Measurements from ENCODE around the gene CYFIP1. TPM values are rescaled to one million over a fixed set of nuclear protein-coding genes. Genes with fewer than 3 reads are reported as not detected.

Gene CYFIP1
- total RNA-seq, 1 experiment from 2014 or later = 205 TPM

GRCh38 chr15:22960126-22960525 is 20.0 kb downstream of the CYFIP1 start:
- Mint-ChIP-seq H3K4me3 (ENCODE audit: unreplicated experiment) (no peak overlapping the region), H3K36me3 (ENCODE audit: insufficient read depth, unreplicated experiment) (peaks cover 7% of the 10 kb centered on the region), H3K27ac (ENCODE audit: unreplicated experiment) (peak overlapping the region; percentile 74), H3K4me1 (ENCODE audit: low read depth, unreplicated experiment) (peaks cover 12% of the 10 kb centered on the region), H3K27me3 (ENCODE audit: insufficient read depth, unreplicated experiment) (no peaks in the 10 kb centered on the region), H3K9me3 (ENCODE audit: unreplicated experiment) (no peaks in the 10 kb centered on the region)
- H3K9me3 ChIP-seq = no peaks in the 10 kb centered on the region
- TF ChIP-seq CTCF (IDR thresholded peaks at IDR 0.05; ENCODE audit: insufficient read depth in 1 of 2, low read depth in 1 of 2, low read length in 1 of 2, severe bottlenecking in 1 of 2, unreplicated experiment in 1 of 2) = no peak
- no peak for DNase-seq
- H3K4me1 ChIP-seq = 0 out of 2 replicates have a peak, but pooled peaks cover 4% of the 10 kb centered on the region
- H3K36me3 ChIP-seq (ENCODE audit: control insufficient read depth, insufficient read depth, low read length) = no peaks in the 10 kb centered on the region; the same call in 1 of the 2 replicates
- no peaks in the 10 kb centered on the region for H3K27me3 ChIP-seq (replicated peaks; ENCODE audit: control insufficient read depth, insufficient read depth, low read length)
- BruUV-seq (replicated peaks) = no TSS peak
- no peak overlapping the region for H3K4me3 ChIP-seq (ENCODE audit: low read depth, low read length)
- POLR2A ChIA-PET = no interaction called here
- CTCF ChIA-PET = interaction anchor here (0.6 kb wide), 1 partner anchor 509 kb away, joined by 3 read pairs; no protein-coding TSS in a partner anchor
- intact Hi-C loops (cut with micrococcal nuclease; ENCODE audit: unreplicated experiment) = no loop called here

- no peaks in the 10 kb centered on the region; the same call in 1 of the 2 replicates for H3K36me3 ChIP-seq (ENCODE audit: control insufficient read depth, insufficient read depth, low read length)
- H3K4me3 ChIP-seq (ENCODE audit: low read depth, low read length) = no peak overlapping the region
- H3K9me3 Mint-ChIP-seq (ENCODE audit: unreplicated experiment) = no peaks in the 10 kb centered on the region
- H3K9me3 ChIP-seq = no peaks in the 10 kb centered on the region
- ChIA-PET CTCF (no interaction called here), POLR2A (no interaction called here)
- BruUV-seq (replicated peaks) = no TSS peak
- no peak for TF ChIP-seq CTCF (IDR thresholded peaks at IDR 0.05; ENCODE audit: insufficient read depth in 1 of 2, low read depth in 1 of 2, low read length in 1 of 2, severe bottlenecking in 1 of 2, unreplicated experiment in 1 of 2)
- intact Hi-C loops (cut with micrococcal nuclease; ENCODE audit: unreplicated experiment) = no loop called here
- H3K27me3 ChIP-seq (replicated peaks; ENCODE audit: control insufficient read depth, insufficient read depth, low read length) = no peaks in the 10 kb centered on the region
- no peak for DNase-seq
- no peak overlapping the region for H3K4me3 Mint-ChIP-seq (ENCODE audit: unreplicated experiment)
- no peaks in the 10 kb centered on the region for H3K27me3 Mint-ChIP-seq (ENCODE audit: insufficient read depth, unreplicated experiment)
- H3K36me3 Mint-ChIP-seq (ENCODE audit: insufficient read depth, unreplicated experiment) = peaks cover 7% of the 10 kb centered on the region
- H3K4me1 Mint-ChIP-seq (ENCODE audit: low read depth, unreplicated experiment) = peaks cover 11% of the 10 kb centered on the region
- H3K4me1 ChIP-seq = 0 out of 2 replicates have a peak, but pooled peaks cover 3% of the 10 kb centered on the region
- H3K27ac Mint-ChIP-seq (ENCODE audit: unreplicated experiment) = peak overlapping the region; percentile 74
These were observed 20.7 kb downstream of the CYFIP1 start for GRCh38 chr15:22959321-22960101.

- intact Hi-C loops (cut with micrococcal nuclease; ENCODE audit: unreplicated experiment) = no loop called here
- CTCF ChIA-PET = no interaction called here
- no peak for TF ChIP-seq CTCF (IDR thresholded peaks at IDR 0.05; ENCODE audit: insufficient read depth in 1 of 2, low read depth in 1 of 2, low read length in 1 of 2, severe bottlenecking in 1 of 2, unreplicated experiment in 1 of 2)
These were observed 21.5 kb downstream of the CYFIP1 start for GRCh38 chr15:22958487-22959280.

More at GRCh38 chr15:22958487-22959280, 21.5 kb downstream of the CYFIP1 start:
- Histone ChIP-seq H3K4me1 (no peaks in the 10 kb centered on the region), H3K4me3 (ENCODE audit: low read depth, low read length) (no peak overlapping the region), H3K36me3 (ENCODE audit: control insufficient read depth, insufficient read depth, low read length) (no peaks in the 10 kb centered on the region; the same call in 1 of the 2 replicates), H3K27me3 (replicated peaks; ENCODE audit: control insufficient read depth, insufficient read depth, low read length) (no peaks in the 10 kb centered on the region), H3K9me3 (no peaks in the 10 kb centered on the region)
- H3K4me1 Mint-ChIP-seq (ENCODE audit: low read depth, unreplicated experiment) = peaks cover 7% of the 10 kb centered on the region
- DNase-seq = no peak
- peaks cover 11% of the 10 kb centered on the region for H3K36me3 Mint-ChIP-seq (ENCODE audit: insufficient read depth, unreplicated experiment)
- H3K27ac Mint-ChIP-seq (ENCODE audit: unreplicated experiment) = no peak overlapping the region
- H3K4me3 Mint-ChIP-seq (ENCODE audit: unreplicated experiment) = no peak overlapping the region
- no peaks in the 10 kb centered on the region for H3K9me3 Mint-ChIP-seq (ENCODE audit: unreplicated experiment)
- H3K27me3 Mint-ChIP-seq (ENCODE audit: insufficient read depth, unreplicated experiment) = no peaks in the 10 kb centered on the region
- no TSS peak for BruUV-seq (replicated peaks)
- POLR2A ChIA-PET = no interaction called here
